MM.1S (cell line): Measurements from ENCODE around the gene TM9SF4.

ENCODE experiments used
- CTCF ChIP-seq: fragments of 300-600 bp; sonication (generic); IDR thresholded peaks from 2 replicates; pipeline ENCODE4 v1.5.1; 2016; ENCODE audit warnings: antibody characterized with exemption, low read length, mixed read lengths
- EZH2 ChIP-seq: fragments of 300-600 bp; sonication (generic); optimal IDR thresholded peaks from 2 replicates; pipeline ENCODE3; 2017; ENCODE audit warnings: low read depth, mild to moderate bottlenecking, antibody characterized with exemption, low read length, mixed read lengths

GRCh38 chr20:32167552-32167951 lies 58.0 kb downstream of the TM9SF4 start:
- TF ChIP-seq CTCF (no peak), EZH2 (no peak)
